H1 (cell line): ENCODE results near the gene HJURP. TPM values are rescaled to one million over a fixed set of nuclear protein-coding genes. Genes with fewer than 3 reads are reported as not detected.

Source experiments
- ASH2L ChIP-seq: fragments of 200-600, 300-600 bp; sonication (generic); IDR thresholded peaks from one replicate; pipeline ENCODE4 v1.7.1; 2017; ENCODE audit warnings: low read length
- CBX5 ChIP-seq: fragments of 300-800, 300-1000 bp; sonication (generic); IDR thresholded peaks from 2 replicates; pipeline ENCODE4 v1.7.1; 2016; ENCODE audit warnings: antibody characterized with exemption, low read length, low read depth
- CHD7 ChIP-seq: fragments of 300-600 bp; sonication (generic); IDR thresholded peaks from 2 replicates; pipeline ENCODE4 v1.7.1; 2012; ENCODE audit warnings: low read length, moderate library complexity, mild to moderate bottlenecking, inconsistent platforms; ENCODE audit not compliant: insufficient replicate concordance
- MAFK ChIP-seq: IDR thresholded peaks from 2 replicates; pipeline ENCODE4 v1.6.1; 2012; ENCODE audit warnings: low read depth, mild to moderate bottlenecking, improper control_type of control experiment, low read length
- RAD21 ChIP-seq, 2 experiments: IDR thresholded peaks in 1 of 2; conservative IDR thresholded peaks in 1 of 2; 2 replicates each; pipeline ENCODE4 v1.6.1; 2011; ENCODE audit warnings: low read depth in 2 of 2, low read length in 2 of 2, improper control_type of control experiment in 1 of 2, inconsistent platforms in 1 of 2, mild to moderate bottlenecking in 1 of 2, moderate library complexity in 1 of 2
- TBP ChIP-seq: IDR thresholded peaks from 2 replicates; pipeline ENCODE4 v1.6.1; 2011; ENCODE audit warnings: low read depth, low read length, improper control_type of control experiment
- polyA plus RNA-seq, 7 experiments: library from polyadenylated mRNA; depleted of rRNA in 3 of 7; stranded (reverse) in 5 of 7; unstranded in 2 of 7; fragments of >200 nt in 5 of 7; fragments of 200-250 nt in 2 of 7; gene quantifications; 1 replicate in 5 of 7; 2 replicates in 1 of 7; 4 replicates in 1 of 7; pipeline versions ENCODE4 v1.2.1 to v1.2.3, GENCODE V29; 2011 to 2013; ENCODE audit warnings: missing spikeins in 2 of 7, mixed read lengths in 2 of 7
- total RNA-seq: library from RNA; stranded (reverse); fragmentation: NEBNext Ultra II Directional; extraction: Animal tissue kit (Norgen Biotek cat#: 25700); gene quantifications from 2 replicates; pipeline ENCODE4 v1.2.1, GENCODE V29; 2021
- TF ChIP-seq, protein P1 (sequence below), 3 experiments: IDR thresholded peaks; 1 replicate in 2 of 3; 2 replicates in 1 of 3; pipeline versions ENCODE4 v1.5.1 to v1.6.1; 2011; ENCODE audit warnings: low read length in 3 of 3, mild to moderate bottlenecking in 3 of 3, inconsistent platforms in 2 of 3, low read depth in 1 of 3, moderate library complexity in 1 of 3; ENCODE audit not compliant: insufficient read depth in 1 of 3; ENCODE audit errors: control extremely low read depth in 1 of 3

The HJURP gene
- total and polyA plus RNA-seq, 2 of the 8 experiments (the other 6 are each of a cell fraction or from before 2014, with no cell fraction given): 49.3 to 60.5 TPM

DNA sequence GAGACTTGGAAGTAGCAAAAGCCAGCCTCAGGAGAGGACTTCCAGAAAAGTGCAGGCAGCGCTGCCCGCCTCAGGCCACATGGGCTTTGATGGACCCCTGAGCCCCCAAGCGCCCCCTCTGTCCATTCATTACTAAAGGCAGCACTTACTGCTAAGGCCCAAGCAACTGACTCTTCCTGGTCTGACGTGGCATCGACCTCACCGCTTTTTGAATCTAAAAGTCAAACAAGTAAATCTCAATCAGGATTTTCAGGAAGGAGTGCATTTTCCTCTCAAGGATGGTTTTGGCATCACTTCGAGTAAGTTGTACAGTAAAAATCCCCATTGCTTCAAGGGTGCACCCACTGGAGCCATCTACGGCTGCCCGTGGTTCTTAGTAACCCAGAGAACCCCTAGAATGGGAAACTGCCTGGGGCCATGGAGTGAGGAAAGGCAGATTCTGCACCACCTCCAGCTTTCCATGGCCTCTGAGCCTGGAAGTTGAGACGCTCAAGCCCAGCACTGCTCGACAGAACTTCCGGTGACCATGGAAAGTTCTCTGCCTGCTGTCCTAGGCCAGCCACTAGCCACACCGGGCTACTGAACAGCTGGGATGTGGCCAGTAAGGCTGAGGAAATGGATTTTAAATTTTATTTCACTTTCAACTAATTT, 7.0 kb downstream of the HJURP start (continued):
- TF ChIP-seq CHD7 (no peak), RAD21 (IDR thresholded peaks at IDR 0.05 in 1 of 2, conservative IDR thresholded peaks at IDR 0.05 in 1 of 2; ENCODE audit: low read depth in 2 of 2, low read length in 2 of 2) (no peak), TBP (no peak), ASH2L (no peak), MAFK (no peak), CBX5 (no peak)
- TF ChIP-seq, protein P1, sequence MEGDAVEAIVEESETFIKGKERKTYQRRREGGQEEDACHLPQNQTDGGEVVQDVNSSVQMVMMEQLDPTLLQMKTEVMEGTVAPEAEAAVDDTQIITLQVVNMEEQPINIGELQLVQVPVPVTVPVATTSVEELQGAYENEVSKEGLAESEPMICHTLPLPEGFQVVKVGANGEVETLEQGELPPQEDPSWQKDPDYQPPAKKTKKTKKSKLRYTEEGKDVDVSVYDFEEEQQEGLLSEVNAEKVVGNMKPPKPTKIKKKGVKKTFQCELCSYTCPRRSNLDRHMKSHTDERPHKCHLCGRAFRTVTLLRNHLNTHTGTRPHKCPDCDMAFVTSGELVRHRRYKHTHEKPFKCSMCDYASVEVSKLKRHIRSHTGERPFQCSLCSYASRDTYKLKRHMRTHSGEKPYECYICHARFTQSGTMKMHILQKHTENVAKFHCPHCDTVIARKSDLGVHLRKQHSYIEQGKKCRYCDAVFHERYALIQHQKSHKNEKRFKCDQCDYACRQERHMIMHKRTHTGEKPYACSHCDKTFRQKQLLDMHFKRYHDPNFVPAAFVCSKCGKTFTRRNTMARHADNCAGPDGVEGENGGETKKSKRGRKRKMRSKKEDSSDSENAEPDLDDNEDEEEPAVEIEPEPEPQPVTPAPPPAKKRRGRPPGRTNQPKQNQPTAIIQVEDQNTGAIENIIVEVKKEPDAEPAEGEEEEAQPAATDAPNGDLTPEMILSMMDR (IDR thresholded peaks at IDR 0.05; ENCODE audit: control extremely low read depth in 1 of 3, insufficient read depth in 1 of 3, low read depth in 1 of 3, low read length in 3 of 3): no peak
